Stimulated activated CD8-positive, alpha-beta memory T cell treated with anti-CD3 and anti-CD28 coated beads, Interleukin-12 subunit alpha, Interleukin-12 subunit beta, amount 100 ng/mL, for 1 hour (primary cell): Measurements from ENCODE around the gene LCE1E.

Source experiments
- DNase-seq: peaks from one replicate; pipeline ENCODE4 v3.0.0-alpha.2; 2020; ENCODE audit warnings: low read depth

LCE1E gene

DNA sequence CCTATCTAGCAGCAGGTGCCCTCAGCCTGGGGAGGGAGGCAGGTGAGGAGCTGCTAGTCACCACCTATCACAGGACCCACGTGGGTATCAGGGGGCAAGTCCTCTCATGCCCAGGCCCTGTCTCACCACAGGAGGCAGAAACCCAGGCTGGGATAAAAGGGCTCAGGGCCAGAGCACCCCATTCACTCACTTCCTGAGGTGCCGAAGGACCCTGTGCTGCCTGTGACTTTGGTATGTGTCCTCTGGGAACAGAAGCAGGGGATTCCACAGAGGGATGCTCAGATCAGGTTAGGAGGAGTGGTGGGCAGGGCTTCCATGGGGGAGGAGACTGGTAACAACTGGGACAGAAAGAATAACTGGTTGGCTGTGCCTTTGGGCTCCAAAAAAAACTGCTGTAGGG is at the start of gene LCE1E:
Gene LCE1E, plus strand, starts transcription at position 181 of the 400 bp plus-strand sequence. CDS start 1,043 bp downstream, outside the sequence.
- no peak for DNase-seq

GRCh38 chr1:152737997-152738396 is 48.1 kb upstream of the LCE1E start:
- no peak for DNase-seq

- no peak for DNase-seq
Measured at GRCh38 chr1:152739841-152740240, 46.2 kb upstream of the LCE1E start.

DNA sequence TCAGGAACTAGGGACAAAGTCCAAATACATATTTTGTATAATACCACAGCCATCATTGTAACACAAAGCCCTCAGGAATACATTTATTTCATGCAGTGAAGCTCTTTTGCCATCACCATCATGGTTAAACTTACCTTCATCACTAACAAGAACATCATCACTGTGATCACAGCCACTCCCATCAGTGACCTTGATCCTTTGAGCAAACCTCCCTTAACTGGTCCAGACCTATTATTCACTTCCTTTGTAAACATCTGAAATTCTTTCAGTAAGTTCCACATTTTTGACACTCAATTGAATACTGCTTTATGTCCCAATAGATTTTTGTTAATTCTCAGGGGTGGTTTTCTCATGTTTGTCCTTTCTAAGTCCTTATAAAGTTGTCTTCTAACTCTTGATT is 44.4 kb upstream of the LCE1E start:
- DNase-seq: no peak

DNA sequence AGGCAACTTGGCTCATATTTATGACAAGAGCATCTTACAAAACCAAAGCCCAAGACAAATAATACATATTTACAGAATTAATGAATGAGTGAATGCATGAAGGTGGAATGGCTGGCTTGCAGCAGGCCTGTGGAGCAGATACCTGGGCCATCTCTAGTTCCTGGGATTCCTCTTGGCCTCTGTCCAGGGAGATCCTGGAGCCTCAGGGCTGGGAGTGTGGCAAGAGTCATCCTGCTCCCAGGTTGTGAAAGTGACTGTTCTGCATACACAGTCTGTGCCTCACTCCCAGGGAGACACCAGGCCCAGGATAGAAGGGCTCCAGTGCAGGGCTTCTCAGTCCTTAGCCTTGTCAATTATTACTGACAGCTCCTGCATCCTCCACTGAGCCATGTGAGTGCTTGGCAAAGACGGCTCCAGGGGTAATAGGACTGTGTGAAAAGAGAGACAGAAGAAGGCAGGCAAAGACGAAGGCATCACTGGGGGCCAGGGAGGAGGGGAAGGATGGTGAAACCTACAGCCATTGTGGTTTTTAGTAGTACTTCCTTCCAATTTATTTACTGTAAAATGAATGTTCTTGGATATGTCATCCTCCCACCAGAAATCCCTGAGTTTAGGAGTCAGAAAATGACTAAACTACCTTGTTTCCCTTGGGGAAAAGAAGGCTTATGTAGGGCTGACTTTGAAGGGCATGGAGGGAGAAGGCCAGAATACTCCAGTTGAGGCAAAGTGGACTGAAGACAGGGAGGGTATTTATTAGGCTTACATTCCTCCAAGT is 42.5 kb upstream of the LCE1E start:
- no peak for DNase-seq

DNA sequence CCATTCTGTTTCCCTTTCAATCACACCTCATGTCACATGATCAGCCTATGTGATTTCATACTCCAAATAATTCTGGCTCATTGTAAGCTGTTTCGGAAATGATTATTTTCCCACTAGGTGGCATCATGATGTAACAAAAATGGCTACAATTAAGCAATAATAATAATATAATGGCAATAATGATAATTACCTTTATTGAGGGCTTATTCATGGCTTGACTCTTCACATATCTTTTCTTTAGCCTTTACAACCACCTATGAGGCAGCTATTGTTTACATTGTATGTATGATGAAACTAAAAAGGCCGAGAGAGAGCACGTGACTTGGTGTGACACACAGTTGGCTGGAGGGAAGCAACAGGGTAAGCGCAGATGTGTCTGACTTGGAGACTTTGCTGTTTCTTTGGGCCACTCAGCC is 40.8 kb upstream of the LCE1E start:
- DNase-seq: no peak

- DNase-seq: no peak
Measured at GRCh38 chr1:152745765-152746444, 40.2 kb upstream of the LCE1E start.

- no peak for DNase-seq
Measured at GRCh38 chr1:152747831-152748230, 38.2 kb upstream of the LCE1E start.

GRCh38 chr1:152752225-152752624 is 33.8 kb upstream of the LCE1E start:
- no peak for DNase-seq

GRCh38 chr1:152753586-152753985 is 32.5 kb upstream of the LCE1E start:
- DNase-seq: no peak

GRCh38 chr1:152756872-152757271 is 29.2 kb upstream of the LCE1E start:
- no peak for DNase-seq

DNA sequence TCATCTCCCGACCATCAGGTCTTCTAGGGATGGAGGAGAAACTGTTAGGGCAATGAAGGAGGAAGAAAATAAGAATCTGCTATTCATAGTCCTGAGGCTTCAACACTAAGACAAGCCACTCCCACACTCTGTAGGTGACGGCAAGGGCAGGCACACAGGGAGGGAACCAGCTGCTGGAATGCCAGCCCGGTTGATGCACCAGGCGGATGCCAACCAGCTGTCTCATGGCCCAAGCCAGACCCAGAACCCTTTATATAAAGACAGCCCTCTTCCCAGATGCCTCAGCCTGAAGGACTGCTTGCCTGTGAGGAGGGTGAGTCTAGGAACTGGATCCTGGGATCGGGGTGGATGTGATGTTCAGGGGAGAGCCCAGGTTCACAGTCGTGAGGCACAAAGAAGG is 28.3 kb upstream of the LCE1E start, which contains the start of gene KPRP:
Gene KPRP, plus strand, starts transcription at position 279 of the 400 bp plus-strand sequence. CDS start 1,564 bp downstream, outside the sequence.
- DNase-seq: no peak

DNA sequence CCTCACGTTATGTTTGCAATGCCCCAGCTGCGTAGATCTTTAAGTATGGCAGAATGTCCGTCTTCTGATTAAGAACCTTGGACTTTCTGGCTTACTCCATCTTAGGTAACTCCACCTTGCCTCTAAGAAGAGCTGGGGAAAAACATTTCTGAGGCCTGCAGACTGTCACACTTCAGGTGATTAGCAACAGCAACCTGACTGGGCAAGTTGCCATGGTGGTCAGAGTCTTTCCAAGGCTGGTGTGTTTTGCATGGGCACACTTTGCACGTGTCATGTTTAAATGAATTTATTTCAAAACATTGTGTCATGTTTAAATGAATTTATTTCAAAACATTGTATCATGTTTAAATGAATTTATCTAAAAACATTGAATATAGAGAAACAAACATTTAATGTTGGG is 27.4 kb upstream of the LCE1E start:
- DNase-seq: no peak

DNA sequence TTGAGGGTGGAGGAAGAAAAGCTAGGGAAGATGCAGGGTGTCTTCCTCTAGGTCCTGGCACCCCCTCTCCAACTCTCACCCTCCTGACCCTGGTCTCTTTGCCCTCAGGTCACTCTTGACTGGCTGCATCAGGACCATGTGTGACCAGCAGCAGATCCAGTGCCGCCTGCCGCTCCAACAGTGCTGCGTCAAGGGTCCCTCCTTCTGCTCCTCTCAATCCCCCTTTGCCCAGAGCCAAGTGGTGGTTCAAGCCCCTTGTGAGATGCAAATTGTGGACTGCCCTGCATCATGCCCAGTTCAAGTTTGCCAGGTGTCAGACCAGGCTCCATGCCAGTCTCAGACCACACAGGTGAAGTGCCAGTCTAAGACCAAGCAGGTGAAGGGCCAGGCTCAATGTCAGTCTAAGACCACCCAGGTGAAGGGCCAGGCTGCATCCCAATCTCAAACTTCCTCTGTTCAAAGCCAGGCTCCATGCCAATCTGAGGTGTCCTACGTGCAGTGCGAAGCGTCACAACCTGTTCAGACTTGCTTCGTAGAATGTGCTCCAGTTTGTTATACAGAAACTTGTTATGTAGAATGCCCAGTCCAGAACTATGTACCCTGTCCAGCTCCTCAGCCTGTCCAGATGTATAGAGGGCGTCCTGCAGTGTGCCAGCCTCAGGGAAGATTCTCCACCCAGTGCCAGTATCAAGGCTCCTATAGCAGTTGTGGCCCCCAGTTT is 26.4 kb upstream of the LCE1E start:
- DNase-seq: no peak

GRCh38 chr1:152760551-152761190 is 25.4 kb upstream of the LCE1E start:
- no peak for DNase-seq

- DNase-seq: no peak
Measured at GRCh38 chr1:152761609-152762213, 24.3 kb upstream of the LCE1E start.

DNA sequence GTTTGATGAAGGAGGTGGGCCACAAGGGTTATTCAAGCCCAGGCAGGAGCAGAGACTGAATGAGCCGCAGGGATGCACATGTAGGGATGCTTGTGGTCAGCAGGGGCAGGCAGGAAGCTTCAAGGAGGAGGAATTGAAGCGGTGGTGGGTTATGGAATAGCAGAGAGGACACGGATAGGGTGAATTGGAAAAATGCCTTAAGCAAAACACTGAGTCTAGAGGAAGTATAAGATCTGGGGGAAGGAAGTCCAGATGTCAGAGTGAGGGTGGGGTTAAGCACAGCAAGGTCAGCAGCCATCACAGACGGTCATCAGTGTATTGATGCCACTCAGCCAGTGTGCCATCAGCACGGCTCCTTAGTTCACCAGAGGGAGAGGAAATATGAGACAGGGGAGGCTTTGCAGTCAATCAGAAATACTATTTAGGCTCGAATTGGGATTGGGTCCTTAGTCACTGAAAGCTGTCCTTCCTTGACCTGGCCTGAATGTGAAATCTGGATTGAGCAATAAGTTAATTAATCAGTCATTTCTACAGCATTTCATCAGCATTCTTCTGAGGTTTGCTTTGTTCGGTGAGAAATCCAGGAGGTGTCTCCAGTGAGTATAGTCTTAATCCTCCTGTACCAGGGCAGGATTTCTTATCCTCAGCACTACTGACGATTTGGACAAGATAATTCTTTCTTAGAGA is 17.1 kb upstream of the LCE1E start:
- no peak for DNase-seq

DNA sequence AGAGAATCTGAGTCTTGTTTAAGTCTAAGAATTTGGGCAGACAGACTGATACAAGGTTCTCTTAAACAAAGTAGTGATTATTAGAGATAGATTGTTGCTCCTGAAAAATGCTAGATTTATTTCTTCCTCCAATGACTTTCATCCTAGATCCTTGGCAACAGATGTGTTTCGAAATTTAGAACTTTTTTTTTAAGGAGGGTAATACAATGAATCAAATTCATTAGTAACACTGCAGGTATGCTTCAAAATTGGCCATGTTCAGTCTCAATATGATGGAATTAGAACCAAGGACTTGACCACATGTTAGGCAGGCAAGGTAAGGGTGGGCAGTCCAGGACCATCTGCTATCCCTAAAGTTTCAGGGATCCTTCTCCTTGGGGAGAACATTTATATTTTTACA is 15.6 kb upstream of the LCE1E start:
- DNase-seq: no peak

GRCh38 chr1:152774875-152775274 is 11.2 kb upstream of the LCE1E start, which contains the start of gene LCE1F:
Gene LCE1F, plus strand, starts transcription at chr1:152775140. Its CDS starts 1,232 bp downstream, at chr1:152776372.
- DNase-seq: no peak

- no peak for DNase-seq
Measured at GRCh38 chr1:152776361-152776760, 9.7 kb upstream of the LCE1E start.

DNA sequence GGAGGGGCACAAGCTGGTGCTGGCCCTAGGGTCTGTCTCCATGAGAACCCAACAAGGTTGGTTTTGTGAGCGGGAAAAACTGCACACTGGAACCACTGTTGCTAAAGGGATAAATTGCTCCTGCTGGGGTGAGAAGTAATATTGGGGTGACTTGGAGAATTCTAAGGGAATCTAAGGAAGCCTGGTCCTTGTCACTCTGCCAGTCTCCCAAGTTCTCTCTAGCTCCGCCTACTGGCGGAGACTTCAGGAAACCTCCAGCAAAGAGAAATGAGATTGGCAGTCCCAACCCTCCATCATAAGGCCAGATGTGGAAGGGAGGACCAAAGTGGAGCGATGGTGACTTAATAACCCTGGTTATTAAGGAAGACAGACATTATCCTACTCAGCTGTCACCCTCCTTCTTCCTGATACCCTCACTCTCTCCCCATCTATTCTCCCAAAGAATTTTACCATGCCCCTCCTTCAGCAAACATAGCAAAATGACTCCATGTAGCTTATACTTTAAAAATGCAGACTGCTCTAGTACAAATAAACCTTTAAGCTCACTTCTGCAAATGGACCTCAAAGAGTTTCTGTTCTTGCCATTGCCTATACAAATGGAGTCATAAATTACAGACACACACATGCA is 8.4 kb upstream of the LCE1E start:
- DNase-seq: no peak
